IPS DF 6.9 (cell line): Measurements from ENCODE around the gene TNIK.

ENCODE experiments used
- DNase-seq: peaks from one replicate; pipeline ENCODE4 v3.0.0-alpha.2; 2013; ENCODE audit warnings: low read depth, low spot score
- H3K27ac ChIP-seq: one replicate; pipeline ENCODE4 v1.5.1; 2013; ENCODE audit warnings: low read length, control low read depth
- H3K27me3 ChIP-seq: 2 replicates; pipeline ENCODE4 v1.6.1; 2013; ENCODE audit warnings: mild to moderate bottlenecking, low read length; ENCODE audit not compliant: control insufficient read depth, insufficient read depth
- H3K36me3 ChIP-seq: 2 replicates; pipeline ENCODE4 v1.6.1; 2013; ENCODE audit warnings: low read length; ENCODE audit not compliant: control insufficient read depth, insufficient read depth
- H3K4me1 ChIP-seq: 2 replicates; pipeline ENCODE4 v1.6.1; 2013; ENCODE audit warnings: low read length; ENCODE audit not compliant: control insufficient read depth, insufficient read depth
- H3K4me3 ChIP-seq: 2 replicates; pipeline ENCODE4 v1.5.1; 2013; ENCODE audit warnings: mild to moderate bottlenecking, low read length
- H3K9me3 ChIP-seq: 2 replicates; pipeline ENCODE4 v1.6.1; 2013; ENCODE audit warnings: low read length, inconsistent platforms; ENCODE audit not compliant: control insufficient read depth, insufficient read depth
- WGBS: extraction: QIAGEN DNeasy Blood & Tissue Kit; methylation state at CpG from one replicate; pipeline ENCODE4 v1.1.7; 2013; ENCODE audit warnings: mixed read lengths, missing lambda C conversion rate; ENCODE audit not compliant: insufficient read length, insufficient coverage; 5-methylcytosine and 5-hydroxymethylcytosine counted together

The TNIK gene

GRCh38 chr3:171330938-171331337 lies 129.3 kb downstream of the TNIK start:
- no peak overlapping the region for H3K4me3 ChIP-seq
- H3K27ac ChIP-seq = no peak overlapping the region
- no peak for DNase-seq
- no peaks in the 10 kb centered on the region for H3K27me3 ChIP-seq
- H3K36me3 ChIP-seq = no peaks in the 10 kb centered on the region
- WGBS = no CpG with 5 or more reads among the region's 3 CpGs
- no peaks in the 10 kb centered on the region for H3K4me1 ChIP-seq
- no peaks in the 10 kb centered on the region for H3K9me3 ChIP-seq

- Histone ChIP-seq H3K9me3 (no peaks in the 10 kb centered on the region), H3K27ac (no peak overlapping the region), H3K4me3 (no peak overlapping the region), H3K36me3 (no peaks in the 10 kb centered on the region), H3K4me1 (no peaks in the 10 kb centered on the region), H3K27me3 (no peaks in the 10 kb centered on the region)
- no CpG with 5 or more reads among the region's 4 CpGs for WGBS
- no peak for DNase-seq
Measured at GRCh38 chr3:171329746-171330145, 130.5 kb downstream of the TNIK start.

- Histone ChIP-seq H3K9me3 (no peaks in the 10 kb centered on the region), H3K27ac (no peak overlapping the region), H3K4me1 (no peaks in the 10 kb centered on the region), H3K4me3 (no peak overlapping the region), H3K36me3 (no peaks in the 10 kb centered on the region), H3K27me3 (no peaks in the 10 kb centered on the region)
- DNase-seq = peak; percentile 27
- 100% methylated on average over 1 of the region's 3 CpGs for WGBS
Measured at GRCh38 chr3:171328419-171329082, 131.7 kb downstream of the TNIK start.

- DNase-seq = no peak
- no peaks in the 10 kb centered on the region for H3K9me3 ChIP-seq
- no CpG with 5 or more reads among the region's 7 CpGs for WGBS
Measured at GRCh38 chr3:171327441-171328174, 132.6 kb downstream of the TNIK start.

GRCh38 chr3:171326717-171327440 lies 133.3 kb downstream of the TNIK start:
- no CpG with 5 or more reads among the region's 1 CpG for WGBS
- Histone ChIP-seq H3K36me3 (no peaks in the 10 kb centered on the region), H3K4me3 (no peak overlapping the region), H3K9me3 (no peaks in the 10 kb centered on the region), H3K27me3 (no peaks in the 10 kb centered on the region), H3K27ac (no peak overlapping the region), H3K4me1 (no peaks in the 10 kb centered on the region)
- DNase-seq = no peak

More at GRCh38 chr3:171327441-171328174, 132.6 kb downstream of the TNIK start:
- no peaks in the 10 kb centered on the region for H3K36me3 ChIP-seq
- no peak overlapping the region for H3K4me3 ChIP-seq
- no peaks in the 10 kb centered on the region for H3K27me3 ChIP-seq
- H3K27ac ChIP-seq = no peak overlapping the region
- no peaks in the 10 kb centered on the region for H3K4me1 ChIP-seq

- H3K4me3 ChIP-seq = no peak overlapping the region
- no peak overlapping the region for H3K27ac ChIP-seq
- no peaks in the 10 kb centered on the region for H3K36me3 ChIP-seq
- no peaks in the 10 kb centered on the region for H3K4me1 ChIP-seq
- no peaks in the 10 kb centered on the region for H3K9me3 ChIP-seq
- no peaks in the 10 kb centered on the region for H3K27me3 ChIP-seq
- no peak for DNase-seq
- no CpG with 5 or more reads among the region's 3 CpGs for WGBS
Measured at GRCh38 chr3:171323938-171324536, 136.2 kb downstream of the TNIK start.

- Histone ChIP-seq H3K4me1 (no peaks in the 10 kb centered on the region), H3K4me3 (no peak overlapping the region), H3K27ac (no peak overlapping the region), H3K9me3 (no peaks in the 10 kb centered on the region), H3K27me3 (no peaks in the 10 kb centered on the region), H3K36me3 (no peaks in the 10 kb centered on the region)
- DNase-seq = no peak
- no CpG with 5 or more reads among the region's 3 CpGs for WGBS
Measured at GRCh38 chr3:171321559-171322360, 138.4 kb downstream of the TNIK start.

GRCh38 chr3:171320750-171321558 lies 139.3 kb downstream of the TNIK start:
- Histone ChIP-seq H3K27me3 (no peaks in the 10 kb centered on the region), H3K4me3 (no peak overlapping the region), H3K27ac (no peak overlapping the region), H3K36me3 (no peaks in the 10 kb centered on the region), H3K4me1 (no peaks in the 10 kb centered on the region), H3K9me3 (no peaks in the 10 kb centered on the region)
- DNase-seq = no peak
- WGBS = no CpG with 5 or more reads among the region's 7 CpGs

- H3K36me3 ChIP-seq = no peaks in the 10 kb centered on the region
- WGBS = no CpG with 5 or more reads among the region's 2 CpGs
- no peaks in the 10 kb centered on the region for H3K27me3 ChIP-seq
- no peaks in the 10 kb centered on the region for H3K4me1 ChIP-seq
- H3K4me3 ChIP-seq = no peak overlapping the region
- no peak for DNase-seq
- H3K9me3 ChIP-seq = no peaks in the 10 kb centered on the region
- H3K27ac ChIP-seq = no peak overlapping the region
Measured at GRCh38 chr3:171317171-171317570, 143.0 kb downstream of the TNIK start.
